ENCODE data around the gene IGSF23. TPM values are rescaled to one million over a fixed set of nuclear protein-coding genes. Genes with fewer than 3 reads are reported as not detected.
"Not testable (repeated sequence)": the region's sequence is repeated elsewhere in the genome, so short reads cannot be mapped to it uniquely, and the experiment has no call there.

The IGSF23 gene
- total RNA-seq, 1 donor from 2014 or later, result not detected

DNA sequence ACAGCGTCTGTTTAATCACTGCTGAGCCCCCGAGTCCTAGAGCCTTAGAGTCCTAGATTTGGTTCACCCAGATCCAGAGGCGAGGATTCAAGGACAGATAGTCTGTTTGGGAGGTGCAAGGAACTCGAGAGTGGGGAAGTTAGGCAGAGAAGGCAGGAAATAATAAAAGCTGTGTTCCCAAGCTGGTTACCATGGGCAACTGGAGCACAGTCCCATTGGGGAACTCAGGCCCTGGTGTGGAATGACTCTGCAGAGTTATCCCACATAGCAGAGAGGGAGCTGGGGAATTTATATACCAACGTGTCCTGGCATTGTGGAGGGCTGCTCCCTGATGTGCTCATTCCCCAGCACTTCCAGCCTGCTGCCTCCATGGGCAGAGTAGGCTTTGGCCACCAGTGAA lies 9.7 kb downstream of the IGSF23 start:
- Mint-ChIP-seq H3K4me1 (ENCODE audit: unreplicated experiment) (no peaks in the 10 kb centered on the region), H3K27ac (no peak overlapping the region)

DNA sequence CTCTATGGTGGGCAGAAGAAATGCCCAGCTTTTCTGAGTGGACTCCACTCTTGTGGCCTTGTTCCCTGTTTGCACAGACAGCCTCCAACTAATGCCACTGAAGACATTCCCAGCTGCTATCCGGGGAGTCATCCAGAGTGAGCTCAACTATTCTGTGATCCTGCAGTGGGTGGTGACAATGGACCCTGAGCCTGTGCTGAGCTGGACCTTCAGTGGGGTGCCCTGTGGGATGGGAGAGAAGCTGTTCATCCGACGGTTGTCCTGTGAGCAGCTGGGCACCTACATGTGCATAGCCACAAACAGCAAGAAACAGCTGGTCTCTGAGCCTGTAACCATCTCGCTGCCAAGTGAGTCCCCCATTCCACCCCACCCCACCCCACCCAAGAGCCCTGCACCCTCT lies 10.3 kb downstream of the IGSF23 start:
- DNase-seq (ENCODE audit: extremely low spot score, unreplicated experiment), result no peak
- Mint-ChIP-seq H3K4me1 (ENCODE audit: unreplicated experiment) (no peaks in the 10 kb centered on the region), H3K9me3 (peaks cover 4% of the 10 kb centered on the region), H3K27ac (no peak overlapping the region), H3K4me3 (no peak overlapping the region), H3K27me3 (peaks cover 12% of the 10 kb centered on the region), H3K36me3 (no peaks in the 10 kb centered on the region)
- TF ChIP-seq, protein P1, sequence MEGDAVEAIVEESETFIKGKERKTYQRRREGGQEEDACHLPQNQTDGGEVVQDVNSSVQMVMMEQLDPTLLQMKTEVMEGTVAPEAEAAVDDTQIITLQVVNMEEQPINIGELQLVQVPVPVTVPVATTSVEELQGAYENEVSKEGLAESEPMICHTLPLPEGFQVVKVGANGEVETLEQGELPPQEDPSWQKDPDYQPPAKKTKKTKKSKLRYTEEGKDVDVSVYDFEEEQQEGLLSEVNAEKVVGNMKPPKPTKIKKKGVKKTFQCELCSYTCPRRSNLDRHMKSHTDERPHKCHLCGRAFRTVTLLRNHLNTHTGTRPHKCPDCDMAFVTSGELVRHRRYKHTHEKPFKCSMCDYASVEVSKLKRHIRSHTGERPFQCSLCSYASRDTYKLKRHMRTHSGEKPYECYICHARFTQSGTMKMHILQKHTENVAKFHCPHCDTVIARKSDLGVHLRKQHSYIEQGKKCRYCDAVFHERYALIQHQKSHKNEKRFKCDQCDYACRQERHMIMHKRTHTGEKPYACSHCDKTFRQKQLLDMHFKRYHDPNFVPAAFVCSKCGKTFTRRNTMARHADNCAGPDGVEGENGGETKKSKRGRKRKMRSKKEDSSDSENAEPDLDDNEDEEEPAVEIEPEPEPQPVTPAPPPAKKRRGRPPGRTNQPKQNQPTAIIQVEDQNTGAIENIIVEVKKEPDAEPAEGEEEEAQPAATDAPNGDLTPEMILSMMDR (conservative IDR thresholded peaks at IDR 0.05), result no peak

More for the DNA sequence above, 9.7 kb downstream of the IGSF23 start:
- Mint-ChIP-seq H3K27me3 (peaks cover 12% of the 10 kb centered on the region), H3K9me3 (peaks cover 4% of the 10 kb centered on the region), H3K4me3 (no peak overlapping the region), H3K36me3 (no peaks in the 10 kb centered on the region)
- no peak for DNase-seq (ENCODE audit: extremely low spot score, unreplicated experiment)
- TF ChIP-seq, protein P1 (conservative IDR thresholded peaks at IDR 0.05), result no peak

DNA sequence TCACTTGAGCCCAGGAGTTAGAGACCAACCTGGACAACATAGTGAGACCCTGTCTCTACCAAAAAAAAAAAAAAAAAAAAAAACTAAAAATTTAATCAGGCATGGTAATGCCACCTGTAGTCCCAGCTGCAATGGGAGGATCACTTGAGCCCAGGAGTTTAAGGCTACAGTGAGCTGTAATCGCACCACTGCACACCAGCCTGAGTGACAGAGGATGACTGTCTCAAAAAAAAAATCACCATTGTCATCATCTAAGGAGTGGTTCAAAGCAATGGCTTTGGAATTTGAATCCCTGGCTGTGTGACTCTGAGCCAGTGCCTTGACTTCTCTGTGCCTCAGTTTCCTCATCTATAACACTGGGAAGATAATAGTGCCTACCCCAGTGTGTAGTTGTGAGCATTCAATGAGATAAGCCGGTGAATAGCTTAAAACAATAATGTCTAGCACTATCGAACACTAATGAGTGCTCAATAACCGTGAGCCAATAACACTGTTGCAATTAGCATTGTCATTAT lies 11.5 kb downstream of the IGSF23 start:
- Mint-ChIP-seq H3K9me3 (peaks cover 4% of the 10 kb centered on the region), H3K4me1 (ENCODE audit: unreplicated experiment) (no peaks in the 10 kb centered on the region), H3K27ac (no peak overlapping the region), H3K36me3 (no peaks in the 10 kb centered on the region), H3K27me3 (peaks cover 12% of the 10 kb centered on the region), H3K4me3 (no peak overlapping the region)
- TF ChIP-seq, protein P1 (conservative IDR thresholded peaks at IDR 0.05), result no peak
- DNase-seq (ENCODE audit: extremely low spot score, unreplicated experiment), result no peak

DNA sequence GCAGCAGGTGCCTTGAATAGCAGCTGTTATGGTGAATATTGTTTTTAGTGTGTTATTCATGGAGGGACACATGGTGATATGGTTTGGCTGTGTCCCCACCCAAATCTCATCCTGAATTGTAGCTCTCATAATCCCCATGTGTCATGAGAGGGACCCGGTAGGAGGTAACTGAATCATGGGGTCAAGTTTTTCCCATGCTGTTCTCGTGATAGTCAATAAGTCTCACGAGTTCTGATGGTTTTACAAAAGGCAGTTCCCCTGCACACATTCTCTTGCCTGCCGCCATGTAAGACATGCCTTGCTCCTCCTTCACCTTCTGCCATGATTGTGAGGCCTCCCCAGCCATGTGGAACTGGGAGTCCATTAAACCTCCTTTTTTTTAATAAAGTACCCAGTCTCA lies 12.3 kb downstream of the IGSF23 start:
- H3K36me3 Mint-ChIP-seq; H3K27ac Mint-ChIP-seq; H3K4me1 Mint-ChIP-seq (ENCODE audit: unreplicated experiment); H3K4me3 Mint-ChIP-seq; DNase-seq (ENCODE audit: extremely low spot score, unreplicated experiment); H3K9me3 Mint-ChIP-seq: not testable (repeated sequence)
- H3K27me3 Mint-ChIP-seq, result peaks cover 12% of the 10 kb centered on the region

DNA sequence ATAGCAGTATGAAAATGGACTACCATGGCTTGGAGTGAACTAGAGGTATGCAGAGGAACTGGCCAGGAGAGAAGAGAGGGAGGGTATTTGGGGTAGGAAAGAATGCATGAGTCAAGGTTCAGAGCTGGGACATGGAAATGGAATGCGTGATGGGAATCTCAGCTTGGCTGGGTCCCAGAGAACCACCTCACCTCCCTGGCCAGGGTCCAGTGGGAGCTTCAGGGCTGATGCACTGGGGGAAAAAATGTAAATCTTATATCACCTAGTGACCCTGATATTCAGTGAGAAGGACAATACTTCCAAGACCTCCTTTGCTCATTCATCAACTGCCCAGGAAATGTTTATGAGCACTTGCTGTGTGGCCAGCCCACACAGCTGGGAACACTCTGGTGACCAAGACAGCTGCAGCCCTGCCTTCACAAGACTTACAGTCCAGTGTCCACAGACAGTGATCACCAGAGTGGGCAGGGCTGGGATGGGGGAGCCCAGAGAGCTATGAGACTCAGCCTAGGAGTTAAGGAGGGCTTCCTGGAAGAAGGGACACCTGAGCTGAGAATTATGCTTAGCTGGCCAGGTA lies 12.8 kb downstream of the IGSF23 start:
- DNase-seq (ENCODE audit: extremely low spot score, unreplicated experiment), result no peak
- Mint-ChIP-seq H3K27ac (no peak overlapping the region), H3K27me3 (peaks cover 12% of the 10 kb centered on the region)

DNA sequence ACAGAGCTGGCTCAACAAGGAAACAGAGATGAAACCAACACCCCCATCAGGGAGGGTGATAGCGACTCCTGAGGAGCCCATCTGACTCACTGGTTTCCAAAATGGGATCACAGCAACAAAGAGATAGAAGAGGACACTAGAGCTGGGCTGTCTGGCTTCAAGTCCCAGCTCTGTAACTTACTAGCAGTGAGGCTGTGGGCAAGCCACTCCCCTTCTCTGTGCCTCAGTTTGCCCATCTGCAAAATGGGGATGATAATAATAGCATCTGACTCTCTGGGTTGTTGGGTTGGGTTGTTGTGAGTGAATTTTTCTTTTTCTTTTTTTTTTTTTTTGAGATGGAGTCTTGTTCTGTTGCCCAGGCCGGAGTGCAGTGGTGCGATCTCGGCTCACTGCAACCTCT lies 14.3 kb downstream of the IGSF23 start:
- peaks cover 4% of the 10 kb centered on the region for H3K9me3 Mint-ChIP-seq
- H3K27me3 Mint-ChIP-seq, result peaks cover 17% of the 10 kb centered on the region
- no peak for DNase-seq (ENCODE audit: extremely low spot score, unreplicated experiment)
- H3K4me3 Mint-ChIP-seq, result no peak overlapping the region
- no peaks in the 10 kb centered on the region for H3K4me1 Mint-ChIP-seq (ENCODE audit: unreplicated experiment)
- TF ChIP-seq, protein P1 (conservative IDR thresholded peaks at IDR 0.05), result no peak
- H3K27ac Mint-ChIP-seq, result no peak overlapping the region
- H3K36me3 Mint-ChIP-seq, result no peaks in the 10 kb centered on the region

More for the DNA sequence above, 12.8 kb downstream of the IGSF23 start:
- Mint-ChIP-seq H3K4me1 (ENCODE audit: unreplicated experiment) (no peaks in the 10 kb centered on the region), H3K9me3 (peaks cover 4% of the 10 kb centered on the region), H3K36me3 (no peaks in the 10 kb centered on the region), H3K4me3 (no peak overlapping the region)
- TF ChIP-seq, protein P1 (conservative IDR thresholded peaks at IDR 0.05), result no peak

Data from type B pancreatic cell (in vitro differentiated cells).